Subcutaneous abdominal adipose tissue (tissue), 5 donors: ENCODE data around the gene PLIN4.

Source experiments
- H3K27ac ChIP-seq: one replicate; pipeline ENCODE4 v1.7.0; 2013; ENCODE audit warnings: low read depth, mild to moderate bottlenecking, inconsistent platforms, low read length, moderate library complexity
- H3K27me3 ChIP-seq, 5 donors: one replicate each; pipeline ENCODE4 v1.7.0; 2013; ENCODE audit warnings: low read length in 5 of 5, inconsistent platforms in 1 of 5; ENCODE audit not compliant: control insufficient read depth in 5 of 5, insufficient read depth in 4 of 5
- H3K36me3 ChIP-seq, 5 donors: one replicate each; pipeline ENCODE4 v1.7.0; 2013; ENCODE audit warnings: low read length in 5 of 5; ENCODE audit not compliant: control insufficient read depth in 5 of 5, insufficient read depth in 5 of 5
- H3K4me1 ChIP-seq, 5 donors: one replicate each; pipeline ENCODE4 v1.7.0; 2013; ENCODE audit warnings: low read length in 5 of 5, mild to moderate bottlenecking in 3 of 5, moderate library complexity in 1 of 5; ENCODE audit not compliant: control insufficient read depth in 5 of 5, insufficient read depth in 5 of 5
- H3K4me3 ChIP-seq, 5 donors: one replicate each; pipeline ENCODE4 v1.7.0; 2013; ENCODE audit warnings: low read length in 5 of 5, low read depth in 1 of 5
- H3K9ac ChIP-seq, 5 donors: one replicate each; pipeline ENCODE4 v1.7.0; 2013; ENCODE audit warnings: low read length in 5 of 5, mild to moderate bottlenecking in 4 of 5, moderate library complexity in 3 of 5
- H3K9me3 ChIP-seq, 5 donors: one replicate each; pipeline ENCODE4 v1.7.0; 2013; ENCODE audit warnings: low read length in 5 of 5; ENCODE audit not compliant: control insufficient read depth in 5 of 5
- donor health status: healthy.
- donor health status: healthy.
- donor health status: healthy.
- donor health status: healthy.
- donor health status: healthy.

PLIN4 gene

GRCh38 chr19:4502282-4503131 lies 15.8 kb downstream of the PLIN4 start:
- H3K27me3 ChIP-seq: no peaks in the 10 kb centered on the region
- H3K9ac ChIP-seq: peak overlapping the region in 1 of 5 donors; percentile 2
- H3K36me3 ChIP-seq: peaks cover 0 to 93% (median 79%) of the 10 kb centered on the region in 5 donors
- no peak overlapping the region for H3K4me3 ChIP-seq
- H3K4me1 ChIP-seq: peaks cover 9 to 56% (median 47%) of the 10 kb centered on the region in 5 donors
- no peaks in the 10 kb centered on the region for H3K9me3 ChIP-seq
- peak overlapping the region; percentile 65 for H3K27ac ChIP-seq

- Histone ChIP-seq H3K27ac (peak overlapping the region; percentile 65), H3K9ac (no peak overlapping the region), H3K4me3 (no peak overlapping the region), H3K4me1 (peaks cover 9 to 48% (median 39%) of the 10 kb centered on the region in 5 donors), H3K9me3 (no peaks in the 10 kb centered on the region), H3K36me3 (peaks cover 0 to 91% (median 76%) of the 10 kb centered on the region in 5 donors), H3K27me3 (no peaks in the 10 kb centered on the region)
Observed at GRCh38 chr19:4501691-4502090, 16.6 kb downstream of the PLIN4 start.

- no peaks in the 10 kb centered on the region for H3K27me3 ChIP-seq
- no peak overlapping the region for H3K9ac ChIP-seq
- H3K36me3 ChIP-seq: peaks cover 0 to 91% (median 80%) of the 10 kb centered on the region in 5 donors
- peak overlapping the region; percentile 65 for H3K27ac ChIP-seq
- H3K9me3 ChIP-seq: no peaks in the 10 kb centered on the region
- peaks cover 9 to 42% (median 33%) of the 10 kb centered on the region in 5 donors for H3K4me1 ChIP-seq
- no peak overlapping the region for H3K4me3 ChIP-seq
Observed at GRCh38 chr19:4500841-4501591, 17.3 kb downstream of the PLIN4 start.

- H3K27me3 ChIP-seq: no peaks in the 10 kb centered on the region
- H3K36me3 ChIP-seq: peaks cover 0 to 90% (median 80%) of the 10 kb centered on the region in 5 donors
- no peaks in the 10 kb centered on the region for H3K9me3 ChIP-seq
Observed at GRCh38 chr19:4499855-4500254, 18.4 kb downstream of the PLIN4 start.

GRCh38 chr19:4499318-4499717 lies 19.0 kb downstream of the PLIN4 start:
- no peaks in the 10 kb centered on the region for H3K9me3 ChIP-seq
- H3K36me3 ChIP-seq: peaks cover 0 to 90% (median 80%) of the 10 kb centered on the region in 5 donors
- no peak overlapping the region for H3K4me3 ChIP-seq
- H3K9ac ChIP-seq: no peak overlapping the region
- H3K4me1 ChIP-seq: peaks cover 3 to 30% (median 25%) of the 10 kb centered on the region in 5 donors
- H3K27me3 ChIP-seq: no peaks in the 10 kb centered on the region
- H3K27ac ChIP-seq: no peak overlapping the region

More at GRCh38 chr19:4499855-4500254, 18.4 kb downstream of the PLIN4 start:
- Histone ChIP-seq H3K4me1 (peaks cover 3 to 35% (median 30%) of the 10 kb centered on the region in 5 donors), H3K4me3 (no peak overlapping the region), H3K27ac (no peak overlapping the region), H3K9ac (no peak overlapping the region)

- no peaks in the 10 kb centered on the region for H3K9me3 ChIP-seq
- H3K36me3 ChIP-seq: peaks cover 0 to 90% (median 79%) of the 10 kb centered on the region in 5 donors
- no peak overlapping the region for H3K4me3 ChIP-seq
- no peak overlapping the region for H3K9ac ChIP-seq
- no peaks in the 10 kb centered on the region for H3K27me3 ChIP-seq
- no peak overlapping the region for H3K27ac ChIP-seq
- H3K4me1 ChIP-seq: peaks cover 3 to 24% (median 18%) of the 10 kb centered on the region in 5 donors
Observed at GRCh38 chr19:4498694-4499093, 19.6 kb downstream of the PLIN4 start.

- Histone ChIP-seq H3K4me3 (no peak overlapping the region), H3K36me3 (peaks cover 0 to 90% (median 78%) of the 10 kb centered on the region in 5 donors), H3K9me3 (no peaks in the 10 kb centered on the region)
Observed at GRCh38 chr19:4497770-4498389, 20.4 kb downstream of the PLIN4 start.

GRCh38 chr19:4496304-4496703 lies 22.0 kb downstream of the PLIN4 start:
- H3K4me1 ChIP-seq: peaks cover 0 to 3% (median 0%) of the 10 kb centered on the region in 5 donors
- no peak overlapping the region for H3K4me3 ChIP-seq
- peaks cover 0 to 89% (median 73%) of the 10 kb centered on the region in 5 donors for H3K36me3 ChIP-seq
- no peak overlapping the region for H3K9ac ChIP-seq
- H3K27ac ChIP-seq: no peak overlapping the region
- no peaks in the 10 kb centered on the region for H3K27me3 ChIP-seq
- H3K9me3 ChIP-seq: no peaks in the 10 kb centered on the region

More at GRCh38 chr19:4497770-4498389, 20.4 kb downstream of the PLIN4 start:
- H3K27ac ChIP-seq: no peak overlapping the region
- H3K27me3 ChIP-seq: no peaks in the 10 kb centered on the region
- no peak overlapping the region for H3K9ac ChIP-seq
- peaks cover 3 to 16% (median 10%) of the 10 kb centered on the region in 5 donors for H3K4me1 ChIP-seq

GRCh38 chr19:4495471-4495870 lies 22.8 kb downstream of the PLIN4 start:
- H3K36me3 ChIP-seq: peaks cover 0 to 85% (median 67%) of the 10 kb centered on the region in 5 donors
- H3K9me3 ChIP-seq: no peaks in the 10 kb centered on the region
- no peaks in the 10 kb centered on the region for H3K27me3 ChIP-seq
- H3K4me3 ChIP-seq: no peak overlapping the region
- H3K4me1 ChIP-seq: no peaks in the 10 kb centered on the region
- no peak overlapping the region for H3K9ac ChIP-seq
- H3K27ac ChIP-seq: no peak overlapping the region
